Astrocyte (in vitro differentiated cells and primary cell): ENCODE results near the gene CNTNAP2. TPM values are rescaled to one million over a fixed set of nuclear protein-coding genes. Genes with fewer than 3 reads are reported as not detected.

Experiments used
- DNase-seq: peaks from one replicate; pipeline ENCODE4 v3.0.0-alpha.2; 2010; ENCODE audit warnings: low read depth
- FAIRE-seq: peaks from 2 replicates; lab custom pipeline; 2011; peaks lifted over from hg19 to GRCh38; lab: Jason Lieb, UNC
- H2AFZ ChIP-seq: 2 replicates; pipeline ENCODE4 v1.6.0; 2012; ENCODE audit warnings: low read depth, low read length, inconsistent platforms
- H3K27ac ChIP-seq: 2 replicates; pipeline ENCODE4 v1.5.1; 2011; ENCODE audit warnings: low read depth, low read length, inconsistent platforms
- H3K27me3 ChIP-seq: 2 replicates; pipeline ENCODE4 v1.6.0; 2011; ENCODE audit warnings: low read length, inconsistent platforms; ENCODE audit not compliant: insufficient read depth
- H3K36me3 ChIP-seq: 2 replicates; pipeline ENCODE4 v1.5.1; 2011; ENCODE audit warnings: low read length, inconsistent platforms; ENCODE audit not compliant: insufficient read depth
- H3K4me1 ChIP-seq: 2 replicates; pipeline ENCODE4 v1.5.1; 2011; ENCODE audit warnings: low read length, inconsistent platforms; ENCODE audit not compliant: insufficient read depth
- H3K4me2 ChIP-seq: 2 replicates; pipeline ENCODE4 v1.6.0; 2012; ENCODE audit warnings: low read length, inconsistent platforms
- H3K4me3 ChIP-seq: 2 replicates; pipeline ENCODE4 v1.5.1; 2011; ENCODE audit warnings: low read depth, mild to moderate bottlenecking, low read length, inconsistent platforms; ENCODE audit not compliant: insufficient read depth
- H3K79me2 ChIP-seq: 2 replicates; pipeline ENCODE4 v1.6.0; 2012; ENCODE audit warnings: mild to moderate bottlenecking, low read length, inconsistent platforms; ENCODE audit not compliant: insufficient read depth
- H3K9ac ChIP-seq: 2 replicates; pipeline ENCODE4 v1.6.0; 2012; ENCODE audit warnings: mild to moderate bottlenecking, low read length, inconsistent platforms
- H3K9me3 ChIP-seq: 2 replicates; pipeline ENCODE4 v1.5.1; 2012; ENCODE audit warnings: low read depth, mild to moderate bottlenecking, low read length, inconsistent platforms; ENCODE audit not compliant: insufficient read depth
- H4K20me1 ChIP-seq: 2 replicates; pipeline ENCODE4 v1.6.0; 2012; ENCODE audit warnings: low read length, inconsistent platforms; ENCODE audit not compliant: insufficient read depth
- H3K27ac Mint-ChIP-seq: one replicate; pipeline ENCODE4 v1.8.0; 2021; ENCODE audit warnings: mild to moderate bottlenecking, mixed read lengths; ENCODE audit not compliant: unreplicated experiment
- H3K27me3 Mint-ChIP-seq: one replicate; pipeline ENCODE4 v1.8.0; 2021; ENCODE audit warnings: low read depth, mixed read lengths; ENCODE audit not compliant: unreplicated experiment
- H3K36me3 Mint-ChIP-seq: one replicate; pipeline ENCODE4 v1.8.0; 2021; ENCODE audit warnings: low read depth, mixed read lengths; ENCODE audit not compliant: unreplicated experiment
- H3K4me1 Mint-ChIP-seq: one replicate; pipeline ENCODE4 v1.8.0; 2021; ENCODE audit warnings: low read depth, mixed read lengths; ENCODE audit not compliant: unreplicated experiment
- H3K4me3 Mint-ChIP-seq: one replicate; pipeline ENCODE4 v1.8.0; 2021; ENCODE audit warnings: mild to moderate bottlenecking, moderate library complexity, mixed read lengths; ENCODE audit not compliant: unreplicated experiment
- H3K9me3 Mint-ChIP-seq: one replicate; pipeline ENCODE4 v1.8.0; 2021; ENCODE audit warnings: mild to moderate bottlenecking, mixed read lengths; ENCODE audit not compliant: unreplicated experiment
- EZH2 ChIP-seq: IDR thresholded peaks from 2 replicates; pipeline ENCODE4 v1.6.1; 2012; ENCODE audit warnings: mild to moderate bottlenecking, low read length, inconsistent platforms; ENCODE audit not compliant: insufficient read depth
- total RNA-seq: library from RNA; stranded (reverse); gene quantifications from 2 replicates; pipeline ENCODE4 v1.2.1, GENCODE V29; 2021
- TF ChIP-seq, protein P1 (sequence below): IDR thresholded peaks from 2 replicates; pipeline ENCODE4 v1.5.1; 2011; ENCODE audit warnings: low read depth, mild to moderate bottlenecking, inconsistent platforms, low read length, moderate library complexity; ENCODE audit not compliant: insufficient read depth

Gene CNTNAP2
- total RNA-seq, 1 donor from 2014 or later = 20.0 TPM

DNA sequence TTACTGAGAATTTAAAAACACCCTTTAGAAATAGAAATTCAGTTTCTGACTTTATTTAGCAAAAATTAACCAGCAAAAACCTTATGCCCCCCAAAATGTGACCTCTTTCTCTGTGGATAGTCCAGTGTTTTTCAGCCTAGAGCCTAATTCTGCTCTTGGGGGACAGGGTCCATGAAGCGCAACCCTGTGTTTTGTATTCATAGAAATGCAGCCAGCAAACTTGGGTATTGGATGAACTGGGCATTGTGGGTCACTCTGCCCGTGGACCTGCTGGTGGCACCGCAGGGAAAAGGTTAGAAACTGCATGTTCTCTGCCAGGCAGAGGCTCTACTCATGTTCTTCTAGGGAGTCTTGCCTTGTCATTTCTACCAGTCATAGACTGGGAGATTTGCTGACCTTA lies 1686.5 kb downstream of the CNTNAP2 start:
- Histone ChIP-seq H3K4me3 (no peak overlapping the region), H3K27ac (no peak overlapping the region), H3K27me3 (no peaks in the 10 kb centered on the region), H3K4me2 (no peak overlapping the region), H3K4me1 (no peaks in the 10 kb centered on the region), H3K9me3 (no peaks in the 10 kb centered on the region), H4K20me1 (no peaks in the 10 kb centered on the region), H3K79me2 (no peaks in the 10 kb centered on the region), H3K36me3 (no peaks in the 10 kb centered on the region), H3K9ac (no peak overlapping the region), H2AFZ (no peak overlapping the region)
- Mint-ChIP-seq H3K36me3 (no peaks in the 10 kb centered on the region), H3K9me3 (peaks cover 7% of the 10 kb centered on the region), H3K4me1 (no peaks in the 10 kb centered on the region), H3K27ac (no peak overlapping the region), H3K4me3 (no peak overlapping the region), H3K27me3 (no peaks in the 10 kb centered on the region)
- DNase-seq = no peak
- TF ChIP-seq, protein P1, sequence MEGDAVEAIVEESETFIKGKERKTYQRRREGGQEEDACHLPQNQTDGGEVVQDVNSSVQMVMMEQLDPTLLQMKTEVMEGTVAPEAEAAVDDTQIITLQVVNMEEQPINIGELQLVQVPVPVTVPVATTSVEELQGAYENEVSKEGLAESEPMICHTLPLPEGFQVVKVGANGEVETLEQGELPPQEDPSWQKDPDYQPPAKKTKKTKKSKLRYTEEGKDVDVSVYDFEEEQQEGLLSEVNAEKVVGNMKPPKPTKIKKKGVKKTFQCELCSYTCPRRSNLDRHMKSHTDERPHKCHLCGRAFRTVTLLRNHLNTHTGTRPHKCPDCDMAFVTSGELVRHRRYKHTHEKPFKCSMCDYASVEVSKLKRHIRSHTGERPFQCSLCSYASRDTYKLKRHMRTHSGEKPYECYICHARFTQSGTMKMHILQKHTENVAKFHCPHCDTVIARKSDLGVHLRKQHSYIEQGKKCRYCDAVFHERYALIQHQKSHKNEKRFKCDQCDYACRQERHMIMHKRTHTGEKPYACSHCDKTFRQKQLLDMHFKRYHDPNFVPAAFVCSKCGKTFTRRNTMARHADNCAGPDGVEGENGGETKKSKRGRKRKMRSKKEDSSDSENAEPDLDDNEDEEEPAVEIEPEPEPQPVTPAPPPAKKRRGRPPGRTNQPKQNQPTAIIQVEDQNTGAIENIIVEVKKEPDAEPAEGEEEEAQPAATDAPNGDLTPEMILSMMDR = no peak
- no peak for TF ChIP-seq EZH2
- FAIRE-seq = no peak

DNA sequence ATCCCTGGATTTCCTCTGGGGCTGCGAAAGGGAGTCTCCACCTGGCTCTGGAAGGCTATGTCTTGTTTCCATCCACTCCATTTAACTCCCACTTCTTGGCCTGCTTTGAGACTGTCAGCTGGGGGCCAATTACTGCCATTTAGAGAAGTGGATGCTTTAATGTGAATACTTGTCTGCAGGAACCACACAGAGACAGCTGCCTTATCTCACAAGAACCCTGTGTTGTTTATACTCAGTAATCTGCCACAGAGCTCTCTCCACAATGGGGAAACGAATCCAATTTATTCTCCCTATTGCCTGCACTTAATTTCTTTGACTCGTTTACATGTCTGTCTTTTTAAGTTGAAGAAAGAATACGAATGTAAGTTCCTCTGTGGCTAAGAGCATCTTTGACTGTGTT lies 1687.0 kb downstream of the CNTNAP2 start:
- Histone ChIP-seq H3K4me2 (no peak overlapping the region), H3K27me3 (no peaks in the 10 kb centered on the region), H3K79me2 (no peaks in the 10 kb centered on the region), H4K20me1 (no peaks in the 10 kb centered on the region), H3K4me1 (no peaks in the 10 kb centered on the region), H3K9ac (no peak overlapping the region), H3K9me3 (no peaks in the 10 kb centered on the region), H3K27ac (no peak overlapping the region), H2AFZ (no peak overlapping the region), H3K36me3 (no peaks in the 10 kb centered on the region), H3K4me3 (no peak overlapping the region)
- Mint-ChIP-seq H3K4me1 (no peaks in the 10 kb centered on the region), H3K27ac (no peak overlapping the region), H3K36me3 (no peaks in the 10 kb centered on the region), H3K27me3 (no peaks in the 10 kb centered on the region), H3K4me3 (no peak overlapping the region), H3K9me3 (peaks cover 7% of the 10 kb centered on the region)
- FAIRE-seq = no peak
- DNase-seq = no peak
- no peak for TF ChIP-seq EZH2
- TF ChIP-seq, protein P1 = no peak

DNA sequence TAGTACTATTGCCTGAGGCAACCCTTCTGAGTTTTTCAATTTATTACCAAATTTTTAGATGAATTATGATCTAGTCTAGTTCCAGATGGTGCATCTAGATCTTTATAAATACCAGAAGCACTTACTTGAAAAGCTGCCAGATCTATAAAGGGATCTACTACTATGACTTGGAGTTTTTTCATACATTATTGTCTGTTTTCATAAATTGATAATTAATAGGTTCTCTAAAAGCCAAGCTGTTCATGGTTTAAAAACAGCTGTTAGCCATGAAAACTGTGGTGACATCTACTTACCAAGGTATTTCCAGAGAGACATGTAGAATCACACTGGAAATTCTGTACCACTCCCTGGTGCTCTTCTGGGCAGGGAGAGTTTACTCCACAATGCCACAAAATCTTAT lies 1687.4 kb downstream of the CNTNAP2 start:
- Histone ChIP-seq H3K27me3 (no peaks in the 10 kb centered on the region), H3K9ac (no peak overlapping the region), H3K36me3 (no peaks in the 10 kb centered on the region), H3K4me1 (no peaks in the 10 kb centered on the region), H3K9me3 (no peaks in the 10 kb centered on the region), H4K20me1 (no peaks in the 10 kb centered on the region), H2AFZ (no peak overlapping the region), H3K27ac (no peak overlapping the region), H3K4me2 (no peak overlapping the region), H3K79me2 (no peaks in the 10 kb centered on the region), H3K4me3 (no peak overlapping the region)
- Mint-ChIP-seq H3K27ac (no peak overlapping the region), H3K9me3 (peaks cover 7% of the 10 kb centered on the region), H3K36me3 (no peaks in the 10 kb centered on the region), H3K27me3 (no peaks in the 10 kb centered on the region), H3K4me1 (no peaks in the 10 kb centered on the region), H3K4me3 (no peak overlapping the region)
- no peak for FAIRE-seq
- TF ChIP-seq EZH2 = no peak
- TF ChIP-seq, protein P1 = no peak
- no peak for DNase-seq
